ENCODE measurements around the gene WASF3. TPM values are rescaled to one million over a fixed set of nuclear protein-coding genes. Genes with fewer than 3 reads are reported as not detected.
"Not testable (repeated sequence)": the region's sequence is repeated elsewhere in the genome, so short reads cannot be mapped to it uniquely, and the experiment has no call there.

The WASF3 gene
- total RNA-seq, 4 donors from 2014 or later: 5.7 to 11.4 (median 7.2) TPM

DNA sequence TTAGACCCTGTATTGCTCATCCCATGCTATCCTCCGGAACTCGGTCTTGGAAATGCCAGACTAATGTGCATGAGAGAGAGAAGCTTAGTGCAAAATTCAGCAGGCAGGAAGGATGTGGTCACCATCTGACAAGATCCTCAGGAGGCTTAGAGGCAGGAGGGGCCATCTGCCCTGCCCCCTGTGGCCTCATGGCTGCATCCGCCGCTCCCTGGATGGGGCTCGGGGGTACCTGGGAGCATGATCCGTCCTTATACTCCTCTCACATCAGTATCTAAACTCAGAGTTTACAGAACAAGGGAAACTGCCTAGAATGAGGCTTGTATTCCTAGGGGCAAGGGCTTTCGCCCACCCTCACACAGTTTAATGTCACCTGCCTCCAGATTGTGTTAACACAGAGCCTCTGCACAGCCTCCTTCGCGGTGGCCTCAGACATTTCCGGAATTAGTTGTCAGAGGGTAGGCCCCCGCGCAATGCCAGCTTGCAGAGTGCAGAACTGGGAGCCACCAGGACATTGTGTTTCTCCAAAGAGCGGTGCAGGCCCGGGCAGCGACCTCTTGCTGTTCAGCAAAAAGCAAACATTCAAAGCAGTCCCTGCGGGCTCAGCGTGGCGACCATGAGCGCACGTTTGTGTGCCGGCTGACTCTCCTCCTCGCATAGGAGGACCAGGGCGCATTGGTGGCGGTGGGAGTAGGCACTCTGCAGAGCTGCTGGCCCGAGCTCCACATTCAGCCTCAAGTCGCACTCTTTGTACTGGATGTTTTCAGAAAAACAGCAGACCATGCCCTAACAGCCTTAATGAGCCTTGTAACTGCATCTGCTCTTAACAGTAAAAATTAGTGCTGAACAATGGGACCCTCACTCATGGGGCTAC is 164.0 kb downstream of the WASF3 start:
- no peak for DNase-seq (ENCODE audit: low spot score in 2 of 2)
- Histone ChIP-seq H3K27ac (no peak overlapping the region), H3K27me3 (no peaks in the 10 kb centered on the region), H3K4me1 (no peaks in the 10 kb centered on the region), H3K36me3 (no peaks in the 10 kb centered on the region), H3K9me3 (no peaks in the 10 kb centered on the region), H3K4me3 (no peak overlapping the region)
- 78% methylated on average over 24 of the region's 26 CpGs for WGBS
- no peak for TF ChIP-seq POLR2AphosphoS5 (IDR thresholded peaks at IDR 0.05)

DNA sequence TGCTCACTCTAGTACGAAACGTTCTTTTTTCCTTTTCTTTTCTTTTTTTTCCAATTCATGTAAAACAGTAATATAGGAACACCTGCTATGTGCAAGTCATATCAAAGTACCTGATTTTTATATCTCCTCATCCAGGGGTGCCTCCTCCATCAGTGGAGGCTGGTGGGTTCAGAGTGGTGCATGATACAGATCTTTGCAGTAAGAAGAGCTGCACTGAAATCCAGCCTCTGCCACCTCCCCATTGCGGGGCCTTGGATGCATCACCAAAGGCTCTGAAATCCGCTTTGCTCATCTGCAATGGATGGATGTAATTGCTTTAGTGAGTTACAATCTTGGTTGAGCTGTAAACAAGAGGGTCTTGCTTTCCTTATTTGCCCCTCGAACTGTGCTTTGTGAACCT is 164.8 kb downstream of the WASF3 start:
- H3K9me3 ChIP-seq: no peaks in the 10 kb centered on the region
- H3K4me1 ChIP-seq: no peaks in the 10 kb centered on the region
- no peak overlapping the region for H3K27ac ChIP-seq
- no peaks in the 10 kb centered on the region for H3K36me3 ChIP-seq
- 85% methylated on average over 5 of the region's 5 CpGs for WGBS
- no peaks in the 10 kb centered on the region for H3K27me3 ChIP-seq
- DNase-seq (ENCODE audit: low spot score in 2 of 2): no peak
- TF ChIP-seq, protein P1, sequence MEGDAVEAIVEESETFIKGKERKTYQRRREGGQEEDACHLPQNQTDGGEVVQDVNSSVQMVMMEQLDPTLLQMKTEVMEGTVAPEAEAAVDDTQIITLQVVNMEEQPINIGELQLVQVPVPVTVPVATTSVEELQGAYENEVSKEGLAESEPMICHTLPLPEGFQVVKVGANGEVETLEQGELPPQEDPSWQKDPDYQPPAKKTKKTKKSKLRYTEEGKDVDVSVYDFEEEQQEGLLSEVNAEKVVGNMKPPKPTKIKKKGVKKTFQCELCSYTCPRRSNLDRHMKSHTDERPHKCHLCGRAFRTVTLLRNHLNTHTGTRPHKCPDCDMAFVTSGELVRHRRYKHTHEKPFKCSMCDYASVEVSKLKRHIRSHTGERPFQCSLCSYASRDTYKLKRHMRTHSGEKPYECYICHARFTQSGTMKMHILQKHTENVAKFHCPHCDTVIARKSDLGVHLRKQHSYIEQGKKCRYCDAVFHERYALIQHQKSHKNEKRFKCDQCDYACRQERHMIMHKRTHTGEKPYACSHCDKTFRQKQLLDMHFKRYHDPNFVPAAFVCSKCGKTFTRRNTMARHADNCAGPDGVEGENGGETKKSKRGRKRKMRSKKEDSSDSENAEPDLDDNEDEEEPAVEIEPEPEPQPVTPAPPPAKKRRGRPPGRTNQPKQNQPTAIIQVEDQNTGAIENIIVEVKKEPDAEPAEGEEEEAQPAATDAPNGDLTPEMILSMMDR (IDR thresholded peaks at IDR 0.05): no peak
- no peak overlapping the region for H3K4me3 ChIP-seq

- DNase-seq (ENCODE audit: low spot score in 2 of 2): not testable (repeated sequence)
- no CpG with 5 or more reads among the region's 31 CpGs for WGBS
These were observed 166.1 kb downstream of the WASF3 start for GRCh38 chr13:26723620-26724019.

DNA sequence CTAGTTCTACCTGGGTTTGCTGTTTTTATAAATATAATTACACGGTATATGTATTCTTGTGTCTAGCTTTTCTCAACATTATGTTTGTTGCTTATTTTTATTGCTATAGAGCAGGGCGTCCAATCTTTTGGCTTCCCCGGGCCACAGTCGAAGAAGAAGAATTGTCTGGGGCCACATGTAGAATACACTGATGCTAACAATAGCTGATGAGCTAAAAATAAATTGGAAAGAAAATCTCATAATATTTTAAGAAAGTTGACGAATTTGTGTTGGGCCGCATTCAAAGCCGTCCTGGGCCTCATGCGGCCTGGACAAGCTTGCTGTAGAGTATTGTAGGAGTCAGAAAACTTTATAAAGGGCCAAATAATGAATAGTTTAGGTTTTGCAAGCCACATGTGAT is 169.2 kb downstream of the WASF3 start:
- WGBS: 80% methylated on average over 8 of the region's 8 CpGs
- DNase-seq (ENCODE audit: low spot score in 2 of 2): no peak

More at GRCh38 chr13:26723620-26724019, 166.1 kb downstream of the WASF3 start:
- H3K4me1 ChIP-seq, H3K9me3 ChIP-seq, H3K27me3 ChIP-seq, H3K36me3 ChIP-seq, H3K27ac ChIP-seq, H3K4me3 ChIP-seq: not testable (repeated sequence)

GRCh38 chr13:26727122-26727521 is 169.6 kb downstream of the WASF3 start:
- H3K4me1 ChIP-seq: no peaks in the 10 kb centered on the region
- no peak overlapping the region for H3K27ac ChIP-seq
- no peak for DNase-seq (ENCODE audit: low spot score in 2 of 2)
- no peak overlapping the region for H3K4me3 ChIP-seq
- no peaks in the 10 kb centered on the region for H3K36me3 ChIP-seq
- H3K27me3 ChIP-seq: no peaks in the 10 kb centered on the region
- no peak for TF ChIP-seq POLR2A (IDR thresholded peaks at IDR 0.05)
- TF ChIP-seq, protein P1 (IDR thresholded peaks at IDR 0.05): no peak
- no peak for TF ChIP-seq POLR2AphosphoS5 (IDR thresholded peaks at IDR 0.05)
- no peak for TF ChIP-seq EP300 (IDR thresholded peaks at IDR 0.05)
- no peaks in the 10 kb centered on the region for H3K9me3 ChIP-seq
- 92% methylated on average over 3 of the region's 3 CpGs for WGBS

More for the DNA sequence above, 169.2 kb downstream of the WASF3 start:
- Histone ChIP-seq H3K9me3 (no peaks in the 10 kb centered on the region), H3K4me1 (no peaks in the 10 kb centered on the region), H3K27me3 (no peaks in the 10 kb centered on the region), H3K4me3 (no peak overlapping the region), H3K27ac (no peak overlapping the region), H3K36me3 (no peaks in the 10 kb centered on the region)
- TF ChIP-seq EP300 (IDR thresholded peaks at IDR 0.05): no peak
- no peak for TF ChIP-seq POLR2A (IDR thresholded peaks at IDR 0.05)
- TF ChIP-seq, protein P1 (IDR thresholded peaks at IDR 0.05): no peak
- no peak for TF ChIP-seq POLR2AphosphoS5 (IDR thresholded peaks at IDR 0.05)

DNA sequence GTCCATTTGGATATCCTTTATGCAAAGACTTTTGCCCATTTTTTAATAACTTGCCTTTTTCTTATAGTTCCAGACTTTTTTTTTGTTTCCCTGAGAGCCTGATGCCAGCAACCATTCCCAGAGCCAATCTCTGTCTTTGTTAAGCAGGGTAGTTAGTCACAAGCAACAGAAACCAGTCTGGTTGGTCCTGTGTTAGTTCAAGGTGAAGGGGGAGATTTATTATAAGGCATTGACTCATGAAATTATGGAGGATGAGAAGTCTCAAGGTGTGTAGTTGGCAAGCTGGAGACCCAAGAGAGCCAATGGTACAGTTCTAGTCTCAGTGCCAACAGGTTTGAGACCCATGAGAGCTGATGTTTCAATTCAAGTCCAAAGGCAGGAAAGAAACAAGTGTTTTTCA is 170.2 kb downstream of the WASF3 start:
- DNase-seq (ENCODE audit: low spot score in 2 of 2): no peak
- Histone ChIP-seq H3K27me3 (no peaks in the 10 kb centered on the region), H3K4me1 (no peaks in the 10 kb centered on the region), H3K4me3 (no peak overlapping the region), H3K27ac (no peak overlapping the region), H3K36me3 (no peaks in the 10 kb centered on the region), H3K9me3 (no peaks in the 10 kb centered on the region)
- no peak for TF ChIP-seq EP300 (IDR thresholded peaks at IDR 0.05)
- TF ChIP-seq, protein P1 (IDR thresholded peaks at IDR 0.05): no peak
- TF ChIP-seq POLR2AphosphoS5 (IDR thresholded peaks at IDR 0.05): no peak
- no peak for TF ChIP-seq POLR2A (IDR thresholded peaks at IDR 0.05)
